OCI-LY7 (cell line): Measurements from ENCODE around the gene APLP2. TPM values are rescaled to one million over a fixed set of nuclear protein-coding genes. Genes with fewer than 3 reads are reported as not detected.

Experiments
- BruUV-seq: library from RNA; stranded (reverse); fragments of 400-500 nt; replicated peaks from 2 replicates; lab custom pipeline; 2021; lab: Mats Ljungman, UMichigan
- CTCF ChIA-PET: fragments of 300-600 bp; sonication (Branson Sonifier 250); formaldehyde crosslinking; loops from one replicate; lab custom pipeline; 2022; ENCODE audit warnings: antibody characterized with exemption; ENCODE audit not compliant: unreplicated experiment; lab: Charles Lee
- POLR2A ChIA-PET: fragments of 300-600 bp; sonication (Branson Sonifier 250); formaldehyde crosslinking; loops from one replicate; lab custom pipeline; 2022; ENCODE audit warnings: antibody characterized with exemption; lab: Charles Lee
- DNase-seq: peaks from one replicate; pipeline ENCODE4 v3.0.0-alpha.2; 2015; ENCODE audit warnings: low spot score
- H2AFZ ChIP-seq: fragments of 200-600 bp; sonication (generic), shearing (Covaris generic); 2 replicates; pipeline ENCODE4 v1.6.1; 2014; ENCODE audit warnings: mild to moderate bottlenecking, antibody characterized with exemption, low read length, moderate library complexity
- H3K27ac ChIP-seq: fragments of 200-600 bp; sonication (generic); 2 replicates; pipeline ENCODE4 v1.5.1; 2014; ENCODE audit warnings: mixed run types, low read depth, mild to moderate bottlenecking, moderate library complexity, low read length, inconsistent platforms; ENCODE audit not compliant: poor library complexity, severe bottlenecking
- H3K36me3 ChIP-seq: fragments of 200-600 bp; sonication (generic); 2 replicates; pipeline ENCODE4 v1.6.1; 2014; ENCODE audit warnings: mild to moderate bottlenecking, antibody characterized with exemption, low read length, moderate library complexity, mixed read lengths; ENCODE audit not compliant: insufficient read depth
- H3K4me1 ChIP-seq: fragments of 200-600 bp; sonication (generic); 2 replicates; pipeline ENCODE4 v1.5.1; 2014; ENCODE audit warnings: mild to moderate bottlenecking, low read length; ENCODE audit not compliant: insufficient read depth, poor library complexity, severe bottlenecking
- H3K4me2 ChIP-seq: fragments of 200-600 bp; sonication (generic); 2 replicates; pipeline ENCODE4 v1.6.1; 2014; ENCODE audit warnings: mild to moderate bottlenecking, low read length
- H3K4me3 ChIP-seq: fragments of 200-600 bp; sonication (generic); 2 replicates; pipeline ENCODE4 v1.5.1; 2014; ENCODE audit warnings: mild to moderate bottlenecking, low read depth, low read length; ENCODE audit not compliant: poor library complexity, severe bottlenecking
- H3K79me2 ChIP-seq: fragments of 200-600 bp; sonication (generic); 2 replicates; pipeline ENCODE4 v1.6.1; 2016; ENCODE audit warnings: low read depth, mild to moderate bottlenecking, low read length, moderate library complexity, mixed read lengths; ENCODE audit not compliant: insufficient read depth
- H3K9me2 ChIP-seq: fragments of 200-600 bp; sonication (generic); 2 replicates; pipeline ENCODE4 v1.6.1; 2016; ENCODE audit warnings: mild to moderate bottlenecking, low read length, mixed read lengths; ENCODE audit not compliant: insufficient read depth
- H3K9me3 ChIP-seq: fragments of 200-600 bp; sonication (generic); 2 replicates; pipeline ENCODE4 v1.6.1; 2014; ENCODE audit warnings: mild to moderate bottlenecking, mixed run types, low read length, mixed read lengths
- H4K20me1 ChIP-seq: fragments of 200-600 bp; sonication (generic); 2 replicates; pipeline ENCODE4 v1.6.1; 2014; ENCODE audit warnings: mild to moderate bottlenecking, antibody characterized with exemption, low read length, moderate library complexity, mixed read lengths; ENCODE audit not compliant: insufficient read depth
- CTCF ChIP-seq: fragments of 200-600 bp; sonication (generic); conservative IDR thresholded peaks from 2 replicates; pipeline ENCODE4 v1.5.1; 2014; ENCODE audit warnings: mild to moderate bottlenecking, antibody characterized with exemption, low read length, moderate library complexity, mixed read lengths
- EZH2phosphoT487 ChIP-seq: fragments of 200-600 bp; sonication (generic); IDR thresholded peaks from 2 replicates; pipeline ENCODE4 v1.6.1; 2018; ENCODE audit warnings: low read depth, borderline replicate concordance, mild to moderate bottlenecking, mixed run types, antibody characterized with exemption, low read length, moderate library complexity, mixed read lengths
- intact Hi-C: fragments of 100-400 bp; cut with micrococcal nuclease; formaldehyde crosslinking; loops from one replicate; pipeline ENCODE4 v1.10.0; 2022; ENCODE audit not compliant: unreplicated experiment
- total RNA-seq, 2 experiments: library from RNA; depleted of rRNA in 1 of 2; stranded (reverse); fragments of >200 nt in 1 of 2; shearing (Covaris generic) in 1 of 2; gene quantifications; 2 replicates each; pipeline ENCODE4 v1.2.3, GENCODE V29; 2014 to 2022

The APLP2 gene
- total RNA-seq, 2 experiments from 2014 or later, result 147 to 284 TPM

GRCh38 chr11:130068546-130068985, 1.1 kb upstream of the APLP2 start:
- no TSS peak for BruUV-seq
- ChIA-PET CTCF (no interaction called here), POLR2A (interaction anchor here (1.1 to 1.6 kb wide), 2 partner anchors 49 to 64 kb away, joined by 4 to 5 read pairs; no protein-coding TSS in a partner anchor)
- H3K27ac ChIP-seq, result no peak overlapping the region
- peak overlapping the region; percentile 68; the same call in 1 of the 2 replicates for H2AFZ ChIP-seq
- no peak for TF ChIP-seq EZH2phosphoT487
- TF ChIP-seq CTCF, result no peak
- intact Hi-C loops, result loop anchor here (2.0 kb wide), 1 partner anchor 46 kb away; no protein-coding TSS in a partner anchor
- peaks cover 44% of the 10 kb centered on the region for H3K4me1 ChIP-seq
- peak overlapping the region; percentile 93 for H3K4me2 ChIP-seq
- no peak for DNase-seq
- peaks cover 19% of the 10 kb centered on the region for H4K20me1 ChIP-seq
- peaks cover 34% of the 10 kb centered on the region for H3K79me2 ChIP-seq
- H3K9me2 ChIP-seq, result no peaks in the 10 kb centered on the region
- no peaks in the 10 kb centered on the region for H3K9me3 ChIP-seq
- H3K36me3 ChIP-seq, result peaks cover 3% of the 10 kb centered on the region
- H3K4me3 ChIP-seq, result peak overlapping the region; percentile 76

- Histone ChIP-seq H3K79me2 (peaks cover 39% of the 10 kb centered on the region), H3K4me1 (peaks cover 49% of the 10 kb centered on the region), H3K27ac (no peak overlapping the region), H2AFZ (peak overlapping the region; percentile 68; the same call in 1 of the 2 replicates), H3K36me3 (peaks cover 8% of the 10 kb centered on the region), H3K9me3 (no peaks in the 10 kb centered on the region), H4K20me1 (peaks cover 19% of the 10 kb centered on the region), H3K4me3 (peak overlapping the region; percentile 76), H3K9me2 (no peaks in the 10 kb centered on the region), H3K4me2 (peak overlapping the region; percentile 93)
- BruUV-seq, result no TSS peak
- TF ChIP-seq EZH2phosphoT487 (no peak), CTCF (0 out of 2 replicates have a peak, but pooled peaks have one; percentile 14)
- DNase-seq, result no peak
- intact Hi-C loops, result loop anchor here (1.0 to 2.0 kb wide), 2 partner anchors 46 to 122 kb away; no protein-coding TSS in a partner anchor
- ChIA-PET POLR2A (interaction anchor here (3.8 kb wide), 1 partner anchor 66 kb away, joined by 44 read pairs; the partner anchor contains the start of gene PRDM10), CTCF (no interaction called here)
Observed at GRCh38 chr11:130068986-130069658, 572 bp upstream of the APLP2 start.
